Heart left ventricle (tissue), 16 donors: ENCODE measurements around the gene ABHD17B. TPM values are rescaled to one million over a fixed set of nuclear protein-coding genes. Genes with fewer than 3 reads are reported as not detected.
"Not testable (repeated sequence)": the region's sequence is repeated elsewhere in the genome, so short reads cannot be mapped to it uniquely, and the experiment has no call there.

Experiments
- ATAC-seq, 4 donors: fragments of 200-7000 bp; cut with Tn5 transposase; one replicate each; pipeline ENCODE4 v1.9.1; 2020 to 2022; ENCODE audit warnings: moderate library complexity in 4 of 4, mild to moderate bottlenecking in 3 of 4, moderate number of reproducible peaks in 1 of 4
- DNase-seq, 5 donors: peaks; one replicate each; pipeline ENCODE4 v3.0.0-alpha.2; 2020
- H3K27ac ChIP-seq, 12 donors: fragments of 200-600 bp; sonication (generic) in 4 of 12; one replicate each; pipeline versions ENCODE4 v1.5.0 to v1.8.0; 2016 to 2022; ENCODE audit warnings: mild to moderate bottlenecking in 2 of 12
- H3K27me3 ChIP-seq, 9 donors: fragments of 200-600 bp; sonication (generic) in 2 of 9; one replicate each; pipeline versions ENCODE4 v1.5.1 to v1.8.0; 2016 to 2022; ENCODE audit warnings: mild to moderate bottlenecking in 3 of 9
- H3K36me3 ChIP-seq, 9 donors: fragments of 200-600 bp; sonication (generic) in 2 of 9; one replicate each; pipeline versions ENCODE4 v1.5.0 to v1.8.0; 2018 to 2022; ENCODE audit warnings: mild to moderate bottlenecking in 2 of 9
- H3K4me1 ChIP-seq, 12 donors: fragments of 200-600 bp; sonication (generic) in 4 of 12; one replicate each; pipeline versions ENCODE4 v1.5.0 to v1.8.0; 2016 to 2022; ENCODE audit warnings: mild to moderate bottlenecking in 3 of 12
- H3K4me3 ChIP-seq, 12 donors: fragments of 200-600 bp; sonication (generic) in 4 of 12; one replicate each; pipeline versions ENCODE4 v1.5.0 to v1.8.0; 2017 to 2022; ENCODE audit warnings: mild to moderate bottlenecking in 9 of 12, moderate library complexity in 4 of 12
- H3K9me3 ChIP-seq, 12 donors: fragments of 200-600 bp; sonication (generic) in 4 of 12; one replicate each; pipeline versions ENCODE4 v1.5.0 to v1.8.0; 2016 to 2022; ENCODE audit warnings: mild to moderate bottlenecking in 1 of 12
- CTCF ChIP-seq, 12 donors: fragments of 200-600 bp; sonication (generic) in 4 of 12; IDR thresholded peaks; one replicate each; pipeline versions ENCODE4 v1.5.0 to v1.8.0; 2018 to 2022; ENCODE audit warnings: antibody characterized with exemption in 12 of 12, mild to moderate bottlenecking in 5 of 12
- POLR2A ChIP-seq, 2 donors: fragments of 450-650 bp; IDR thresholded peaks; one replicate each; pipeline ENCODE4 v1.6.1; 2017; ENCODE audit warnings: antibody characterized with exemption in 2 of 2, mild to moderate bottlenecking in 2 of 2, moderate library complexity in 2 of 2
- WGBS, 4 donors: extraction: QIAGEN DNeasy Blood & Tissue Kit in 2 of 4; methylation state at CpG; one replicate each; pipeline versions ENCODE4 v1.1.5 to v1.1.7; 2013 to 2018; 5-methylcytosine and 5-hydroxymethylcytosine counted together
- intact Hi-C, 10 donors: fragments of 100-400 bp; cut with DNase I; formaldehyde crosslinking; loops; one replicate each; pipeline versions ENCODE4 v1.11.1 to v1.14.2; 2022
- long read RNA-seq, 3 donors: library from polyadenylated mRNA; unstranded; transcript quantifications; one replicate each; pipeline ENCODE4 v2.0.0, GENCODE V29; 2020 to 2021
- polyA plus RNA-seq, 2 donors: library from polyadenylated mRNA; stranded (reverse); fragments of 200-250 nt; gene quantifications; one replicate each; pipeline ENCODE4 v1.2.3, GENCODE V29; 2013
- total RNA-seq, 9 donors: library from RNA; depleted of rRNA in 2 of 9; stranded (reverse); fragments of >200 nt in 2 of 9; fragmentation: NEBNext Ultra II Directional in 3 of 9; extraction: Animal tissue kit (Norgen Biotek cat#: 25700) in 3 of 9; gene quantifications; one replicate each; pipeline versions ENCODE4 v1.1.0 to v1.2.4, GENCODE V29; 2016 to 2023
- donor health status: ischemic (EF 13 %, LVEDD 7.1; RV severe dilation, severe dysfunction).
- donor health status: healthy with polysubstance abuse.
- donor health status: DM: no; HTN: yes; CAD: no.
- donor health status: DM: no; HTN: no; CAD: no.
- donor health status: ischemic (EF 25% LVEDD 6.9; RV normal size, moderate dysfunction).
- donor health status: ischemic (EF 25% LVEDD 5.7; RV mildly dilated, moderate dysfunction).
- donor health status: healthy.
- donor health status: DM: yes; HTN: yes; CAD: no.
- donor health status: ischemic (EF 35%, LVEDD 5.7; RV mildly dilated, moderate dysfunction).
- donor health status: nonischemic (EF 11% LVEDD 7.7; RV severe dilation, severe dysfunction).
- donor health status: DM: yes; HTN: yes; CAD: no.
- donor health status: PGD.
- donor health status: ischemic (EF 29% LVEDD 5.4; RV normal size, mild dysfunction).
- donor health status: nonischemic (EF 23%, LVEDD 6.1; RV moderate dilation, normal function).

Gene ABHD17B
- total RNA-seq (10 to 100 TPM in 7 of 9 donors, 1 to 10 TPM in 2; 8.5 to 15.9 (median 10.9) TPM), polyA plus RNA-seq (10 to 100 TPM in 1 of 2 donors, 1 to 10 TPM in 1; 2.7 to 10.5 TPM)
- long read RNA-seq, donor 1, transcript ABHD17B-201 (4 exons, 2,614 nt): major isoform, 21 of 21 reads
- long read RNA-seq, donor 1, partial matches to known transcripts: 0 of 21 reads
- long read RNA-seq, donor 1, other reads (novel, unspliced or antisense): 0 of 21 reads
- long read RNA-seq, donor 2, transcript ABHD17B-201 (4 exons, 2,614 nt): major isoform, 12 of 13 reads
- long read RNA-seq, donor 2, partial matches to known transcripts: 1 of 13 reads
- long read RNA-seq, donor 2, other reads (novel, unspliced or antisense): 0 of 13 reads
- long read RNA-seq, donor 3, transcript ABHD17B-201 (4 exons, 2,614 nt): major isoform, 15 of 17 reads
- long read RNA-seq, donor 3, partial matches to known transcripts: 0 of 17 reads
- long read RNA-seq, donor 3, other reads (novel, unspliced or antisense): 1 of 17 reads

GRCh38 chr9:71911061-71911907 is at the start of gene ABHD17B, which contains the start of gene C9orf85:
Gene ABHD17B, minus strand, starts transcription at chr9:71911193. Its CDS starts 36,113 bp downstream, at chr9:71875080.
Gene C9orf85, plus strand, starts transcription at chr9:71911639. Its CDS starts 96 bp downstream, at chr9:71911735.
- TF ChIP-seq POLR2A (IDR thresholded peaks at IDR 0.05) (peak; percentile 81 to 98), CTCF (IDR thresholded peaks at IDR 0.05) (no peak)
- 0 to 1% (median 0%) methylated on average over 34 to 45 of the region's 45 CpGs for WGBS, 4 donors
- intact Hi-C loops: loop anchor here in 5 of 10 donors (5.0 to 10.0 kb wide), 8 partner anchors 64 to 454 kb away; partner anchors contain the start of gene ZFAND5 (in 1 of the 5)
- DNase-seq (peak; percentile 99 to 100 (median 99)), ATAC-seq (peak; percentile 99)
- peak within 1 kb of the TSS; percentile 66 to 98 (median 94) for H3K4me3 ChIP-seq
- H3K36me3 ChIP-seq: peaks cover 0 to 2% (median 0%) of the 10 kb centered on the region in 9 donors
- H3K4me1 ChIP-seq: peaks cover 0 to 47% (median 33%) of the 10 kb centered on the region in 12 donors
- H3K9me3 ChIP-seq: no peaks in the 10 kb centered on the region
- H3K27ac ChIP-seq: peak within 1 kb of the TSS; percentile 70 to 97 (median 94)
- no peaks in the 10 kb centered on the region for H3K27me3 ChIP-seq

DNA sequence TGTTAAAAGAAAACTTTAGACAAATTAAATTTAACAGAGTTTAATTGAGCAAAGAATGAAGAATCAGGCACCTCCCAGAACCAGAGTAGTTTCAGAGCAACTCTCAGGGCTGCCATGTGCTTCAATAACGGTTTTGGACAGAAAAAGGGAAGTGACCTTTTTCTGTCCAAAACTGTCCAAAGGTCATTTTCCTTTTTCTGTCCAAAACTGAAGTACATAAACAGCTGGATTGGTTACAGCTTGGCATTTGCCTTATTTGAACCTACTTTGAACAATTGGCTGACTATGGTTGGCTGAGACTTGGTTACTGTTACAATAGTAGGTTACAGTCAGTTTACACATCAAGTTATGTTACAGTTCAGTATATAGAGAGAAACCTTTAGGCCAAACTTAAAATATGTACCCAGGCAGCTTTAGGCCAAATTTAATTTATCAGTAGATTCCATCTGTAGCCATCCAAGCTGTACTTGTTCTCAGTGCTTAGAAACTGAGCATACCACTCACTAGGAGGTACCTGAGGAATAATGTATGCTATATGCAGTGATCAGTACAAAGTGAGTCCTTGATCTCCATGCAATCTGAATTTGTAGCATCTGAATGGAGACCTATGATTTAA is 44.4 kb upstream of the ABHD17B start:
- ATAC-seq (no peak), DNase-seq (no peak)
- 23 to 51% (median 46%) methylated on average over 1 of the region's 1 CpG for WGBS, 4 donors
- TF ChIP-seq POLR2A (IDR thresholded peaks at IDR 0.05): no peak
- TF ChIP-seq CTCF (IDR thresholded peaks at IDR 0.05): no peak
- no peaks in the 10 kb centered on the region for H3K9me3 ChIP-seq
- peaks cover 0 to 14% (median 7%) of the 10 kb centered on the region in 12 donors for H3K4me1 ChIP-seq
- no peak overlapping the region for H3K4me3 ChIP-seq
- H3K36me3 ChIP-seq: peaks cover 0 to 33% (median 0%) of the 10 kb centered on the region in 9 donors
- no peak overlapping the region for H3K27ac ChIP-seq
- intact Hi-C loops: no loop called here
- no peaks in the 10 kb centered on the region for H3K27me3 ChIP-seq

GRCh38 chr9:71954652-71955051 is 43.7 kb upstream of the ABHD17B start:
- Histone ChIP-seq H3K4me1 (peaks cover 0 to 14% (median 7%) of the 10 kb centered on the region in 12 donors), H3K36me3 (peaks cover 0 to 35% (median 8%) of the 10 kb centered on the region in 9 donors)
- WGBS, 4 donors: 80 to 94% (median 86%) methylated on average over 2 of the region's 2 CpGs
- ATAC-seq, H3K27ac ChIP-seq, H3K9me3 ChIP-seq, H3K4me3 ChIP-seq, H3K27me3 ChIP-seq, intact Hi-C loops, DNase-seq: not testable (repeated sequence)

DNA sequence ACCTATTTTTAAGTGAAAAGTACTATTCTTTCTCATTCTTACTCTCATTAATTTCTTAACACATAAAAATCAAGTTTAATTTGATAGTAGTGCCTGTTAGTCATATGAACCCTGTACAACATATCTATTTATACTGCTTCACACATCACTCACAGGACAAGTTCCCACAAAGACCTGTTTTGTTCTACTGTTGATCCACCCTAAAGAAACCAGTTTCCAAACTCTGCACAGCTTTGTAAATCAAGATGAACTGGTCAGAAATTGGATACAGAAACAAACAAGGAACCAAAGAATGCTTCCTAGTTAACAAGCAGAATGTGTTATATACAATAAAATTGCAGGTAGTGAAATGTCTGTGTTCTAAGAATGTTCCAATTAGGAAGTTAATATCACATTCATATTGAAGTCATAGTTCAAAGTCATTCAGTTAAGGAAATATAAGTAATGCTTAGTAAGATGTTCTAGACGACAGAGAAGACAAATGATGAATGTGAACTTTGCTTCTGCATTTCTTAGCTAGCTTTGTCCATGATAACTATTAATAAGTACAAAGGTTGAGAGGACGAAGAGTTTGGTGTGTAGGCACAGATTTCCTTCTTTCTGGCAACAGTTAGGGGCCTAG is 33.9 kb upstream of the ABHD17B start:
- ATAC-seq: peak in 1 of 4 donors; percentile 52
- WGBS, 4 donors: 44 to 60% (median 47%) methylated on average over 2 of the region's 2 CpGs

More for the DNA sequence above, 33.9 kb upstream of the ABHD17B start:
- intact Hi-C loops: no loop called here
- Histone ChIP-seq H3K27me3 (no peaks in the 10 kb centered on the region), H3K4me1 (peaks cover 0 to 25% (median 13%) of the 10 kb centered on the region in 12 donors), H3K36me3 (peaks cover 0 to 24% (median 0%) of the 10 kb centered on the region in 9 donors), H3K4me3 (no peak overlapping the region), H3K9me3 (no peaks in the 10 kb centered on the region), H3K27ac (no peak overlapping the region)
- TF ChIP-seq POLR2A (IDR thresholded peaks at IDR 0.05) (no peak), CTCF (IDR thresholded peaks at IDR 0.05) (no peak)
- no peak for DNase-seq
